NCI-H1105 (cell line): ENCODE measurements around the gene WDR6.

Source experiments
- DNase-seq: peaks from one replicate; lab custom pipeline; 2025; lab: John Stamatoyannopoulos, UW

The WDR6 gene

GRCh38 chr3:49013738-49014660, 6.8 kb downstream of the WDR6 start:
- no peak for DNase-seq

DNA sequence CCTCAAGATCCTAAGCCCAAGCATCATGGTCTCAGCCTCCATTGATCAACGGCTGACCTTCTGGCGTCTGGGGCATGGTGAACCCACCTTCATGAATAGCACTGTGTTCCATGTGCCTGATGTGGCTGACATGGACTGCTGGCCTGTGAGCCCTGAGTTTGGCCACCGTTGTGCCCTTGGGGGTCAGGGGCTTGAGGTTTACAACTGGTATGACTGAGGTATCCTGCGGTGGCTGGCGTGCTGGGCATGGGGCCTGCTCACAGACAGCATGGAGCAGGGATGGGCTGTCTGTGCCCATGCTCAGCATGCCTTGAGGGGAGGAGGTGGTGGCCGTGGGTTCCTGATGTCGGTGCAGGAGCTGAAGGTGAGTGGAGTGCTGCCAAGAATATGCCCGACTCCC, 7.9 kb downstream of the WDR6 start:
- DNase-seq, result no peak

- no peak for DNase-seq
Measured at GRCh38 chr3:49015765-49016164, 8.6 kb downstream of the WDR6 start.

DNA sequence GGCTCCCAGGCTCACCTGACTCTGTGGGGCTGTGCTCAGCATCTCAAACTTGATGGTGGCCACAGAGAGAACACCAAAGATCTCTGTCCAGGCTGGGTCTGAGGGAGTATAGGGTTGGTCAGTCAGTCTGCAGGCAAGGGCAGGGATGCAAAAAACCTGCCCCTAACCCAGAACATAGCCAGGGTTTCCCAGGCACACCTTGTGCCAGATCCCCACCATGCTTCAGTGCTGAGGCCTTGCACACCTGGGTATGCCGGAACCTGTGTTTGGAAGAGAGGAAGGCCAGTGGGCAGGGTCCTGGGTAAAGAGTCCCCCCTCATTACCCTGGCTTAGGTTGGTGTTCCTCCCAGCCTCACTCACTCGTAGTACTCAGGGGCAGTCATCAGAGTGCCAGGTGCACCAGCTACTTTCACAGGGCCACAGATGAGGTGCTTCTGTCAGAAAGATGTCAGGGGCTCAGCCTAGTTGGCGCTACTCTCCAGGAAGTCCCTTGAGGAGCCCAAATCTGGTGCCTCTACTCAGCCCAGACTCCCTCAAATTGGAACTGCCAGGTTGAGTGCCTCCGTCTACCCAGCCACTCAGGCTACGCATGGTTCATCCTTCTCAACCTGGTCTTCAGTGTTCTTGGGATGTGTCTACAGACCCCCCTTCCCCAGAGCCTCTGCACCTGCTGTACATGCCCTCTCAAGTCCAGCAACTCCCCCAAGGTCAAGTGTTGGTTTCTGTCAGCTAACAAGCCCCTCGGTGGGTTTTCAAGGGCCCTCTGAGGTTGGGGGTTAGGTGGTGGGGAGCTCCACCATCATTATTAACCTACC, 9.4 kb downstream of the WDR6 start:
- DNase-seq, result no peak

DNA sequence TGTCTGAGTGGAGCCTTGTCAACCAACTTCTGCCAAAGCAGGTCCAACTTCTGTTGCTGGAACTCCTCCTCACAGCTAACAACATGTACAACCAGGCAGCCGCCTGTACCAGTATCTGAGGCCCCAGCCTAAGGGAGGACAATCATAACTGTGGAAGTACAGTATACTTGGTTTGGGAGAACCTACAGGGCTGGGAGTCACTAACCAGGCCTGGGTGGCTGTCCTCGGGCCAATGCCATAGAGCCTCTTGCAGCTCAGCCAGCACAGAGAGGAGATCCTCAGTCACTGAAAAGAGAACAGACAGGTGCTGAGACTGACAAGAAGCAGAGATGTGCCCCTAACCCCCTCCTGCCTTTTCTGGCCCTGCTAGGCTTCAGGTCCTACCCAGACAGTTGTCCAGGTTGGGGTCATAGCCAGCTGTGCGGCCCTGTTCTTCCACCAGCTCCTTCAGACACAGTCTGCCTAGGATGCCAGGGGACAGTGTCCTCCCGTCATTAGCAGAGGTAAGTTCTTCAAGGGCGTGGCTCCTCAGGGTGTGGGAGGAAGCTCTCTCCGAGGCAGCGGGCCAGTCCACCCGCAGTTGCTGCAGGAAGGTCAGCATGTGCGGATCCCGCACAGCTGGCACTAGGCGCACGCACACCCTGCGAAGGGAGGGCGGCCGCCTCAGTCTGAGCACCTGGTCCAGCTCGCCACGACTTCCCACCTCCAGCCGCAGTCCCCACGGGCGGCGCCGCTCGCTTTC, 10.2 kb downstream of the WDR6 start:
- DNase-seq, result no peak

- DNase-seq, result peak; percentile 80
Measured at GRCh38 chr3:49017971-49018706, 10.9 kb downstream of the WDR6 start, which contains the start of gene DALRD3. Gene DALRD3, minus strand, starts transcription at chr3:49018580. Its CDS starts 16 bp downstream, at chr3:49018564.

DNA sequence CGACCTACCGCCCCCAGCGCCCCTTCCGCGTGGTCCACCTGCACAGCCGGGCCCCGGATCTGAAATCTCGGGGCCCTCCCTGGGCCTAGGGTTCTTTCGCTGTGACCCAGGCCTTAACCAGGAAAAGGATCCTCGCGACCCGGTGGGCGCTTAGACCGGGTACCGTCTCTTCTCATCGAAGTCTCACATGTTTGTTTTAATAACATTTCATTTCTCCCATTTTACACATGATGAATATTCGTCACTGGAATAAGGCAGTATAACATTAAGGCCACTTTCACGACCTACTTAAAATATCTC, 11.5 kb downstream of the WDR6 start:
- no peak for DNase-seq

DNA sequence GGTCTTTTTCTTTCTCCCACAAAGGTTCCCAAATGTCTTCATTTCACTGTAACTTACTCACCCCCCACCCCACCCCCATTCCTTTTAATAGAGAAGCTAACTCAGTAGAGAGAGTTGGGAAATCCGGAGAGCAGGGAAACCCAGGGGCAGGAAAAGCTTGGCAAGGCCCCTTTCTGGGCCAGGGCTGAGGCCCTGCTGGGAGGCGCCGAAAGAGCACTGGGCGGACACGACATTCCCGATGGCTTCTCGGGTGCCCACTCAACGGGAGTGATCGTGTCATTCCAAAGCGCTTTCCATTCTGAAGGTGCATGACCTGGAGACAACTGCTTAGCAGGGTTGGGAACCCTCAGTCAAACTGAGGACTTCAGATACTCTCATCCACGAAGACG, 12.7 kb downstream of the WDR6 start:
- no peak for DNase-seq

- no peak for DNase-seq
Measured at GRCh38 chr3:49020330-49021212, 13.4 kb downstream of the WDR6 start.

DNA sequence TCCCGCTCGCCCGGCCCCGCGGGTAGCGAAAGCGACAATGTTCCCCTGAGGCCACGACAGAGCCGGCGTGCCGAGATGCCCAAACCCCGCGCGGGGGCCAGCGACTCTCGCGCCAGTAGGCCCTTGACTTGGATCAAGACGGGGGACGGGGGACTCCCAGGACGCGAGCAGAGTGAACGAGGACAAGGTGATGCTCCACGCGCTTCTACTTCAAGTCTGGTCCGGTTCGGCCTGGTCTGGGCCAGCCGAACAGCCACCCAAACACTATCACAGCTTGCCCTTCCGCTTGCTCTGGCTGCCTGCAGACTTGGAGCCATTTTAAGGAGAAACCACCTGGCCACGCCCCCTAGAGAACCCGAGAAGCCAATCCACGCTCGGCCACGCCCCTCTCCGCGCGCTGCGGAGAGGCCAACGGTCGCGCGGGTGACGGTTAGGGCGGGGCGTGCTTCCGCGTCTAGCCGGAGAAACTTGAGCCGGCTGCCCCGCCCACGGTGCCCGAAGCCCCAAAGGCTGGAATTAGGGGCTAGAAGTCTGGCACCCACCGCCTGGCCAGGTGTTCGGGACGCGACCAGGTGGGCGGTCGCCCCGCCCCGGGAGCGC, 14.1 kb downstream of the WDR6 start:
- DNase-seq, result peak; percentile 92

DNA sequence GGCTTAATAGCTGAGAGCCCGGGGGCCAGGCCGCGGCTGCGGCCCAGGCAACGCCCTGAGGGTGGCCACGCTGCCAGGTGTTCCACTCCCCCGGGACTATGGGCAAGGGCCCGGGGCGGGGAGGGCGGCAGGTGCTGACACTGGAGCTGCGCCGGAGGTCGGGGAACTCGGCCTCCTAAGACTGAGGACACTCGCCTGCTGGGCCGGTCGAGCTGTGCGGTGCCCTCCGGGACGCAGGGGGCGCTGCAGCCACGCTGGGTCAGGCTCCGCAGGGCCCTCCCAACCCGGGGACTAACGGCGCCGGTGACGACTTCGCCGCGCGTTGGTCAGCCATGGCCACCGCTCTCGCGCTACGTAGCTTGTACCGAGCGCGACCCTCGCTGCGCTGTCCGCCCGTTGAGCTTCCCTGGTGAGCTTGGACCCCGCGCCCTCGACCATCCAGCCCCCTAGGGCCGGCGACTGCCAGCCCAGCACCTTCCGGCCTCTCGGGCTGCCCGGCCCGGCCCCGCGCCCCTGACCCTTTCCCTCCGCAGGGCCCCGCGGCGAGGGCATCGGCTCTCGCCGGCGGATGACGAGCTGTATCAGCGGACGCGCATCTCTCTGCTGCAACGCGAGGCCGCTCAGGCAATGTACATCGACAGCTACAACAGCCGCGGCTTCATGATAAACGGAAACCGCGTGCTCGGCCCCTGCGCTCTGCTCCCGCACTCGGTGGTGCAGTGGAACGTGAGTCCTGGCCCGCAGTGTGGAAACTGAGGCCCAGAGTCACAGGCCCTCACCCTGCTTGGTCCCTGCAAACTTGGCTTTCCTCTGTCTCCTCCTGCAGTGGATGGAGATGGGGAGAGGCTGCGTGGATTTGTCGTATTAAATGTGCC, 14.9 kb downstream of the WDR6 start, which contains the start of gene NDUFAF3:
TSS of gene NDUFAF3 (plus strand) at position 309 of the 875 bp plus-strand sequence. CDS start at position 333, 24 bp downstream.
- peak; percentile 88 for DNase-seq

DNA sequence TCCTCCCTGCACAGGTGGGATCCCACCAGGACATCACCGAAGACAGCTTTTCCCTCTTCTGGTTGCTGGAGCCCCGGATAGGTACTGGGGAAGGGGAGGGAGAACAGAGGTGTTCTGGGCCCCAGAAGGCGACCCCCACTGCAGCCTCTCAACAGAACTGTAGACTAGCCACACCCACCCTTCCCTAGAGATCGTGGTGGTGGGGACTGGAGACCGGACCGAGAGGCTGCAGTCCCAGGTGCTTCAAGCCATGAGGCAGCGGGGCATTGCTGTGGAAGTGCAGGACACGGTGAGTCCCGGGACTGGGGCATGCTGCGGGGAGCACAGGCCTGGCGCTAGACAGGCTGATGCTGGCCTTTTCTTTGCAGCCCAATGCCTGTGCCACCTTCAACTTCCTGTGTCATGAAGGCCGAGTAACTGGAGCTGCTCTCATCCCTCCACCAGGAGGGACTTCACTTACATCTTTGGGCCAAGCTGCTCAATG, 15.5 kb downstream of the WDR6 start:
- DNase-seq, result no peak

GRCh38 chr3:49023775-49024174, 16.6 kb downstream of the WDR6 start:
- DNase-seq, result no peak

DNA sequence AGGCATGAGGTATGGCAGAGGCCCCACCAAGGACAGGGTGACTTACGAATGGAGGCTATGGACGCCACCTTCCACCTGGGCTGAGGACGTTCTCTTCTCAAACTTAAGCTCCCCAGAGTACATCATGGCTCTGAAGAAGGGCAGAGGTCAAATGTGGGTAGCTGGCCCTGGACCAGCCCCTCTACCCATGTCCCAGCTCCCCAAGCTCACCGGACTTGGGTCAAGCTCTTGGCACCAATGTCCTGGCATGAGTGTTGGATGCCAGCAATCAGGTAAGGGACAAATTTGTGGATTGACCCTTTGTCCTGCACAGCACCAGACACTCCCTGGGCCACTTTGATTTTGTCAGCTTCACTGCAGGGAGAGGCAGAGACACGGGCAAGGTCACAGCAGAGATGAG, 17.3 kb downstream of the WDR6 start:
- DNase-seq, result no peak

GRCh38 chr3:49025005-49025792, 18.0 kb downstream of the WDR6 start:
- DNase-seq, result no peak

- DNase-seq, result no peak
Measured at GRCh38 chr3:49025793-49026520, 18.8 kb downstream of the WDR6 start.

DNA sequence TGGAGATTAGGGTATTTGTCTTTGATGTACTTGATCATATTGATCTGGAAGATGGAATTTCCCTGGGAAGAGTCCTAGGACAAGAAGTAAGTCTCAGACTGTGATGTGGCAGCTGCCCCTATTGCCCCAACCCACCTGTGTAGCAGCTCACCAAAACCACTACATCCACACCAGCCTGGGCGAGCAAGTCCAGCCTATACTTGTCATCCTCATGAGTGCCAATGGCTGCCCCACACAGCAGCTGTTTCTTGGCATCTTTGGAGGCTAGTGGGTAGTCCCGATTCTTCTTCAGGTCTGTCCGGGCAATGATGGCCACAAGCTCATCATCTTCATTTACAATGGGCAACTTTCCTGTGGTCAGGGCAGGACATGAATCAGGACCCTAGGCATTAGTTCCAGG, 19.3 kb downstream of the WDR6 start:
- DNase-seq, result no peak

- DNase-seq, result no peak
Measured at GRCh38 chr3:49027634-49028033, 20.4 kb downstream of the WDR6 start.
